Inflammatory macrophage treated with lipopolysaccharide for 1 hour (primary cell): ENCODE data around the gene ALKBH5.
A peak's percentile ranks its signal among the peaks of the same experiment; 100 is the strongest.

Experiments used
- DNase-seq, 2 donors: peaks; one replicate each; pipeline ENCODE4 v3.0.0-alpha.2; 2020 to 2022

The ALKBH5 gene

DNA sequence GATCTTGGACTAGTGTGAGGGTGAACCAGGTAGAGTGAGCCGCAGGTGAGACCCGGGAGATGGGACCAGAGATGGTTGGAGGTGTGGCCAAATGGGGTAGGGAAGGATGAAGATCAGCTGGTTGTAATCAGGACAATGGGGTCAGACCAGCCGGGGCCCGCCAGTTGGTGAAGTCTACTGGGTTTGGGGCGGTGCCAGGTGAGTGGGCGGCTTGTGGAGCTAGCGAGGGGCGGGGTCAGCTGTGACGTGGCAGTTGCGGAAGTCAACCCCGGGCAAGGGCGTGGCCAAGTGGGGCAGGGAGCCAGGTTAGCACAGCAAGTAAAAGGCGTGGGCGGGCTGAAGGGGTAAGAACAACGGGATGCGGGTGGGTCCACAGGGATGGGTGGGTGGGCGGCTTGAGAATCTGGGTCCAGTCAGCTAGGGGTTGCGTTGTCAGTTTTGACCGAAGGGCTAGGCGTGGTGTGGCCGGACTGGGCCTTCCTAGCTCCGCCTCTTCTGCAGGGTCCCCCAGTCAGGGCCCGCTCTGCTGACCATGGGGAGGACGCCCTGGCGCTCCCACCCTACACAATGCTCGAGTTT lies 25.5 kb upstream of the ALKBH5 start:
- peak; percentile 91 to 98 for DNase-seq

GRCh38 chr17:18159551-18160120 lies 24.0 kb upstream of the ALKBH5 start:
- DNase-seq: no peak

DNA sequence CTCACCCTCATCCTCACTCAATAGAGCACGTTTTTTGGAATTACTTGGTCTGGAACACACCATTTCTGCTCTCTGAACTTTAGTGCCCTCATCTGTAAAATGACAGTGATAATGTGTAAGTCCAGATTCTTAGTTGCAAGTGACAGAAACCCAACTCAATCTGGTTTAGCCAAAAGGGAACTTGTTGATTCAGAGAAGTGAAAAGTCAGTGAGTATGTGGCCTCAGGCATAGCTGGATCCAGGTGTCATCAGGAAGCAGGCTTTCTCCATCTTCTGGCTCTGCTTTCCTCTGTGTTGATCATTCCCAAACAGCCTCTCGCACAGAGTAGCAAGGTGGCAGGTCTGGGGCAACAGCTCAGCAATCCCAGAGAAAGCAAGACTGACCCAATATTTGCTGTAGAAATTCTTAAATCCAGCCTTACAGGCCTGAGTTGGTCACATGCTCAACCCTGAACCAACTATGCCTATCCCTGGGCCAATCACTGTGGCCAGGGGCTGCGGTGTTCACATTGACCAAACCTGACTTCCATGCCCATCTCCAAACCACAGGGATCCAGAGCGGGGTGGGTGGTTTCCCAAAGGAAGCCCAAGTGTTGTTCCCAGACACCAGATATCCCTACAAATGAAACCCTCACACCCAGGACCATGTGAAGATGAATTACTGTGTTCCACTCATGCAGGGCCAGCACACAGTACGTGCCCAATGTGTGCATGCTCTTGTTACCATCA lies 23.3 kb upstream of the ALKBH5 start:
- DNase-seq: no peak

DNA sequence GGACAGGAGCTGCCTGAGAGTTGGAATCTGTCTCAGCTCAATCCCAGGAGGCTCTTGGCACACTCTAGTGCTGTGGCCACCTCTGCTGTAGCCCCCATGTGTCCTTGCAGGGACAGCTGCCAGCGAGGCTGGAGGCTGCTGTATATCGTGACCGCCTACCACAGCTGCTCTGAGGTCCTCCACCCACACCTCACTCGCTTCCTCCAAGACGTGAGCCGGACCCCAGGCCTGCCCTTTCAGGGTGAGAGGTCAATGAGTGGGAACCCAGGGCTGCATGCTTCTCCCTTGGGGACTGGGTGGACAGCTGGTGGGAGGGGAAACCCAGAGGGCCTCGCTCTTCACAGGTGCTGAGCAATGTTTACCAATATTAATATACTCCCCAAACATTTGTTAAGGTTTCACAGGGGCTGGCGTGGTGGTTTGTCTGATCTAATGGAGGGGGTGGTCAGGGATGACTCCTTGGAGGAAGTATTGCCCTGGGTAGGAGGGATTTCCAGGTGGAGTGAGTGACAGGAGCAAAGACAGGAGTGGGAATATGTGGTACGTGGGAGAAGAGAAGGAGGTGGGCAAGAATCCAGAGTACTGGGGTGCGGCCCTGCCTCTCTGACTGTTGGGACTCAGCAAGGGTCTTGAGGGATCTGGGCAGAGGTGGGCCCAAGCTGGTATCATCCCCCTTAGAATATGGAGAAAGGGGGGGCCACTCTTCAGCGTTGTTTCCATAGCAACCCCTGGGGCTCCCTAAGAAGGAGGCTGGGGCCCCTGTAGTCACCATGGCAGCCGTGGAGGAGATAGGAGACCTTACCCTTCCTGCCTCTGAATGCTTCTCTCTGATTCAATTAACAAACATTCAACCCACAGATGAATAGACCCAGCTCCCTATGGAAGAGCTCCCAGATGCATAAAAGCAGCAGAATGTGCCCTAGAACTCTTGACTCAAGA lies 22.2 kb upstream of the ALKBH5 start:
- peak; percentile 30 to 61 for DNase-seq

DNA sequence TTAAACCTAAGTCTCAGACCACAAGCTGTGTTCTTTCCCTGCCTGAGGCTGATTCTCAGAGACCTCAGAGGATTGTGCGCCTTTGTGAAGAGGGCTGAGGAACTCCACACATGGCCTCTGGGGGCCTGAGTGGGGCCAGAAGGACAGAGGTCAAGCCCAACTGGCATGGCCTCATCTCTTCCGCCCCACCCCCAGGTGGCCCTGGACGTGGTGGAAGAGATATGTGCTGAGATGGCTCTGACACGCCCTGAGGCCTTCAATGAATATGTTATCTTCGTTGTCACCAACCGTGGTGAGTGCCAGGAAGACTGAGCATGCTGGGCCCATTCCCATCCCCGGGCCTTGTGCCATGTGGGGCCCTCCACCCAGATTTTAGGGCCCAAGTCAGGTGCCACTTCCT lies 20.1 kb upstream of the ALKBH5 start:
- DNase-seq: no peak

- no peak for DNase-seq
Observed at GRCh38 chr17:18166894-18167293, 16.7 kb upstream of the ALKBH5 start.

- no peak for DNase-seq
Observed at GRCh38 chr17:18167421-18167820, 16.2 kb upstream of the ALKBH5 start.

- no peak for DNase-seq
Observed at GRCh38 chr17:18172531-18173278, 10.9 kb upstream of the ALKBH5 start.

DNA sequence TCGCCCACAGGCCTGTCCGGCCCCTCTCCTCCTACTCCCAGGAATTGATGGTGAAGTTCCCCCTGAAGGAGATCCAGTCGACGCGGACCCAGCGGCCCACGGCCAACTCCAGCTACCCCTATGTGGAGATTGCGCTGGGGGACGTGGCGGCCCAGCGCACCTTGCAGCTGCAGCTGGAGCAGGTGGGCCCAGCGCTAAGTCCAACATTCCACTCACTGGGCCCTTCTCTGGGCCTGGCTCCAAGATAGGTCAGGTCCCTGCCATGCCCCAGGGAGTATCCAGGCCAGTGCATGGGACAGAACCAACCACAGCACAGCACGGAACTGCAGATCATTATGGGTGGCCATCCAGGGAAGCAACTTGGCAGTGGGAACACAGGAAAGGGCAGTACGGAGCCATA lies 9.9 kb upstream of the ALKBH5 start:
- no peak for DNase-seq

DNA sequence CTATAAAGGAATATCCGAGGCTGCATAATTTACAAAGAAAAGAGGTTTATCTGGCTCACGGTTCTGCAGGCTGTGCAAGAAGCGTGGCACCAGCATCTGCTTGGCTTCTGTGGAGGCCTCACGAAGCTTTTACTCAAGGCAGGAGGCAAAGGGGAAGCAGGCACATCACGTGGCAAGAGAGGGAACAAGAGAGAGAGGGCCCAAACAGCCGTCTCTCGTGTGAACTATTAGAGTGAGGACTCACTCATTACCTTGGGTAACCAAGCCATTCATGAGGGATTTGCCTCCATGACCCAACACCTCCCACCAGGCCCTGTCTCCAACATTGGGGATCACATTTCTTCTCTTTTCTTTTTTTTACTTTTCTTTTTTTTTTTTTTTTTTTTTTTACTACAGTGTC lies 7.5 kb upstream of the ALKBH5 start:
- DNase-seq: peak; percentile 71 to 80

DNA sequence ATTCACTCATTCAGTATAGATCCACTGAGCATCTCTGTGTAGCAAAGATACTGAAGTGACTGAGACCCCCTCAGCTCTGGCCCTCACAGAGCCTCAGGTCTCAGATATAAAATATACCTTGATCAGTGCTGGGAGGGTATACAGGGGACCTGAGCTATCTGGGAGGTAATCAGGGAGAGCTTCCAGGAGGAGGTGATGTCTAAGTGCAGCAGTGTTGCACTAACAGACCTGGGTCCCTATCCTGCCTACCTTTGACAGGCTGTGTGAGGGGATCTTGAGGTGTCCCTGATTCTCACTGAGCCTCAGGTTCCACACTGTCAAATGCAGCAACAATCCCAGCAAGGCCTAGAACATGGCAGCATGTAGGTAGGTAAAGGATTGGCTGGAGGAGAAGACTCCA lies 6.5 kb upstream of the ALKBH5 start:
- no peak for DNase-seq

DNA sequence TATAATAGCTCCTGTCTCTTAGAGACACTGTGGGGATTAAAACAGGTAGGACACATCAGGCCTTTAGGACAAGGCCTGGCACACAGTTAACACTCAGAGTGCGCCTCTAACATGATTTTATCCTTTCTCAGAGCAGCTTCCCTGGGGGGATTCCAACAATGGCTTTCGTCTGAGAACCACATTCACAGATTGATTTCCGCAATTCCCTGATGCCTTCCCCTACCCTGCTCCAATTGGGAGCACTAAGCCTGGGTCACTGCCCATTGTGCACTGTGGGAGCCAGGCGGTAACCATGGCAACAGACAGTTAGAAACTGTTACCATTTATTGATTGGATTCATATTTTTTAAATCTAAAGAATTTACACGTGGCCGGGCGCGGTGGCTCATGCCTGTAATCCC lies 5.9 kb upstream of the ALKBH5 start:
- no peak for DNase-seq

DNA sequence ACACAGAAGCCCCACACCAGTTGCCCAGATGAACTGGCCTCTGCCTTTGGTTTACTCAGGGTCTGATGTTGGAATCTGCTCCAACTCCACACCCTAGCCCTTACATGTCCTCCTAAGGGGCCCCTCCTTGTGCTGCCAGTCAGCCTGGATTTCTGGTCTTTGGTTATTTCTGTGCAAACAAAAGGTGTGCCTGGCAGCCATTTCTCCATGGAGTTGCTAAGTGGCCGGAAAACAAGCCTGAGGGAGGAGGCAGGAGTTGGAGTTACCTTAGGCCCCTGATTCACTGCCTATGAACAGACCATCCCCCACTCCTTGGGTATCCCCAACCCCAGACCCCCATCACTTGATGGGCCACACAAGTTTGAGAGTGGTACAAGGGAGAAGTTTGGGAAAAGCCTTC lies 4.4 kb upstream of the ALKBH5 start:
- DNase-seq: no peak

DNA sequence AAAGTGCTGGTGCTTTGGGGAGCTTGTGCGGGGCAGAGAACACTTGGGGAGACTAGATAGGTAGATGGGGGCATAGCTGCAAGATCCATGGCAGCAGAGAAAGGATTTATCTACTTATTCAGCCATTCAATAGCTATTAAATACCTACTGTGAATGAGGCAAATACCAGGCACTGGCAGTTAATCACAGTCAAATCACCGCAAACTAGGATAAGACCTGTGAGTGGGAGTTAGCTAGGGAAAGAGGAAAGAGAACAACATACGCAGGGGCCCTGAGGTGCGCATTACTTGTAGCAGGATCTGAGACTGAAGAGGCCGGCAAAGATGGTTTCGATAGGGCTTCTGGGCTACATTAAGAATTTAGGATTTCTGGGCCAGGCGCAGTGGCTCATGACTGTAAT lies 3.8 kb upstream of the ALKBH5 start:
- no peak for DNase-seq

DNA sequence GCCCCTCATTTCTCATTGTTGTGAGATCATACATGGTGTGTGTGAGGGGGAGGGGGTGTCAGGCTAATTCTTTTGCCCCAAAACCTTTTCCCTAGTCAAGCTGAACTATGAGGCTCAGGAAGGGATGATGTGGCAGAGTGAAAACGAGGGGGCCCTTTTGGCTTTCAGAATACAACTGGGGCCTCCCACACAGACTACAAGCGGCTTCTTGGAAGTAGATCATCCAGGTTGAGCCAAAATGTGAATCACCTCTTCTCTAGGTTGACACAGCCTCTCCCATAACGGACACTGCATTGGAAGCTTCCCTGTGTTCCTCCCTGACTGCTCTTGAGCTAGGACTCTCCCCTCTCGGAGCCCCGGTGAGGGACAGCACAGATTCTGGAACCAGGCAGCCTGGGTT lies 2.3 kb upstream of the ALKBH5 start:
- no peak for DNase-seq

GRCh38 chr17:18182110-18182977 lies 1.3 kb upstream of the ALKBH5 start:
- DNase-seq: no peak

DNA sequence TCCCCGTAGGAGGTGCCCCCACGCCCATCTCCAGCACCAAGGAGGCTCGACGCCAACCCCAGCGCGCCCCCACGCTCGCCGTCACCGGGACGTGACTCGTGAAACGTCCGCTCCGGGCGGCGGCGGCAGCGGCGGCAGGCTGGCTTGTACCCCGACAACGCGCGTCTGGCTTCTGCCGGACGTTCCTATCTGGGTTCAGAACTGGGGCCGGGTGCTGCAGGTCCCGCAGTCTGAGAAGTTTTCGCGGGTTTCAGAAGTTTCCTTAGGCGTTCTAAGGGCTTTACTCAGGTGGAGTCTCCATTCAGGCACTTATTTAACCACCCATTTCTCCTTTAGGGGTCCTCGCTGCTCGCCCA lies 672 bp upstream of the ALKBH5 start:
- peak; percentile 82 to 86 for DNase-seq

GRCh38 chr17:18184143-18185031 lies 759 bp downstream of the ALKBH5 start:
- DNase-seq: peak; percentile 56 to 66

- DNase-seq: no peak
Observed at GRCh38 chr17:18185391-18185790, 1.8 kb downstream of the ALKBH5 start.

GRCh38 chr17:18185832-18186626 lies 2.4 kb downstream of the ALKBH5 start:
- DNase-seq: no peak
